Pancreas (tissue), 10 donors: ENCODE results near the gene GPR22. TPM values are rescaled to one million over a fixed set of nuclear protein-coding genes. Genes with fewer than 3 reads are reported as not detected.
A peak's percentile ranks its signal among the peaks of the same experiment; 100 is the strongest.

Experiments
- ATAC-seq, 4 donors: fragments of 200-7000 bp; cut with Tn5 transposase; one replicate each; pipeline versions ENCODE4 v1.8.0 to v1.9.1; 2020; ENCODE audit warnings: mild to moderate bottlenecking in 4 of 4, moderate library complexity in 4 of 4
- DNase-seq, 6 donors: peaks; one replicate each; pipeline ENCODE4 v3.0.0-alpha.2; 2020
- FAIRE-seq: peaks from 2 replicates; lab custom pipeline; 2012; peaks lifted over from hg19 to GRCh38; lab: Jason Lieb, UNC
- H3K27ac ChIP-seq, 4 donors: fragments of 200-600 bp; sonication (generic); 1 replicate in 3 of 4; 2 replicates in 1 of 4; pipeline versions ENCODE4 v1.5.0 to v1.8.0; 2020
- H3K27me3 ChIP-seq, 4 donors: fragments of 200-600 bp; one replicate each; pipeline ENCODE4 v1.8.0; 2021
- H3K36me3 ChIP-seq, 3 donors: fragments of 200-600 bp; sonication (generic) in 1 of 3; one replicate each; pipeline versions ENCODE4 v1.5.0 to v1.8.0; 2020 to 2021
- H3K4me1 ChIP-seq, 3 donors: fragments of 200-600 bp; one replicate each; pipeline ENCODE4 v1.8.0; 2021
- H3K4me3 ChIP-seq, 4 donors: fragments of 200-600 bp; sonication (generic) in 2 of 4; one replicate each; pipeline versions ENCODE4 v1.5.0 to v1.8.0; 2020 to 2021
- H3K9me3 ChIP-seq, 4 donors: fragments of 200-600 bp; one replicate each; pipeline ENCODE4 v1.8.0; 2021
- WGBS, 2 donors: extraction: QIAGEN DNeasy Blood & Tissue Kit; methylation state at CpG; one replicate each; pipeline ENCODE4 v1.1.7; 2013; 5-methylcytosine and 5-hydroxymethylcytosine counted together
- intact Hi-C, 3 donors: fragments of 100-400 bp; cut with DNase I; formaldehyde crosslinking; loops; one replicate each; pipeline versions ENCODE4 v1.11.1 to v1.14.2; 2022
- polyA plus RNA-seq, 2 donors: library from polyadenylated mRNA; stranded (reverse); fragments of 200-250 nt; gene quantifications; one replicate each; pipeline ENCODE4 v1.2.3, GENCODE V29; 2013
- total RNA-seq, 6 donors: library from RNA; stranded (reverse); fragmentation: NEBNext Ultra II Directional in 4 of 6; extraction: Animal tissue kit (Norgen Biotek cat#: 25700) in 4 of 6; gene quantifications; one replicate each; pipeline versions ENCODE4 v1.2.1 to v1.2.4, GENCODE V29; 2021 to 2023
- TF ChIP-seq, protein P1 (sequence below), 4 donors: fragments of 200-600 bp; sonication (generic) in 3 of 4; IDR thresholded peaks; one replicate each; pipeline versions ENCODE4 v1.5.0 to v1.8.0; 2021; ENCODE audit warnings: antibody characterized with exemption in 4 of 4
- donor health status: healthy with polysubstance abuse.
- donor health status: DM: no; HTN: no; CAD: no; lungs with moderate emphysema.
- donor health status: DM: no; HTN: no; CAD: no.
- donor health status: control.
- donor health status: control.
- donor health status: Bipolar disorder and iron deficiency.
- donor health status: DM: yes; HTN: yes; CAD: no.
- donor health status: DM: no; HTN: no; CAD: no.
- donor health status: DM: no; HTN: no; CAD: no.
- donor health status: DM: yes; HTN: yes; CAD: no.

The GPR22 gene
- total and polyA plus RNA-seq, 8 donors: 0.12 TPM; not detected in 7

DNA sequence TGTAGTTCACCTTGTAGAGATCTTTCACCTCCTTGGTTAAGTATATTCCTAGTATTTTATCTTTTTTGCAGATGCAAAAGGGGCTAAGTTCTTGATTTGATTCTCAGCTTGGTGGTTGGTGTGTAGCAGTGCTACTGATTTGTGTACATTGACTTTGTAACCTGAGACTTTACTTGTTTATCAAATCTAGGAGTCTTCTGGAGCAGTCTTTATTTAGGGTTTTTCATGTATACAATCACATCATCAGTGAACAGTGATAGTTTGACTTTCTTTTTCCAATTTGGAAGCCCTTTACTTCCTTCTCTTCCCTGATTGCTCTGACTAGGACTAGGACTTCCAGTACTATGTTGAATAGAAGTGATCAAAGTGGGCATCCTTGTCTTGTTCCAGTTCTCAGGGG is 33.8 kb downstream of the GPR22 start:
- intact Hi-C loops: no loop called here
- H3K36me3 ChIP-seq: no peaks in the 10 kb centered on the region
- H3K4me1 ChIP-seq: peaks cover 13 to 20% (median 14%) of the 10 kb centered on the region in 3 donors
- no peak overlapping the region for H3K4me3 ChIP-seq
- FAIRE-seq (no peak), ATAC-seq (no peak), DNase-seq (no peak)
- H3K27ac ChIP-seq: no peak overlapping the region
- H3K27me3 ChIP-seq: no peaks in the 10 kb centered on the region
- H3K9me3 ChIP-seq: no peaks in the 10 kb centered on the region
- TF ChIP-seq, protein P1, sequence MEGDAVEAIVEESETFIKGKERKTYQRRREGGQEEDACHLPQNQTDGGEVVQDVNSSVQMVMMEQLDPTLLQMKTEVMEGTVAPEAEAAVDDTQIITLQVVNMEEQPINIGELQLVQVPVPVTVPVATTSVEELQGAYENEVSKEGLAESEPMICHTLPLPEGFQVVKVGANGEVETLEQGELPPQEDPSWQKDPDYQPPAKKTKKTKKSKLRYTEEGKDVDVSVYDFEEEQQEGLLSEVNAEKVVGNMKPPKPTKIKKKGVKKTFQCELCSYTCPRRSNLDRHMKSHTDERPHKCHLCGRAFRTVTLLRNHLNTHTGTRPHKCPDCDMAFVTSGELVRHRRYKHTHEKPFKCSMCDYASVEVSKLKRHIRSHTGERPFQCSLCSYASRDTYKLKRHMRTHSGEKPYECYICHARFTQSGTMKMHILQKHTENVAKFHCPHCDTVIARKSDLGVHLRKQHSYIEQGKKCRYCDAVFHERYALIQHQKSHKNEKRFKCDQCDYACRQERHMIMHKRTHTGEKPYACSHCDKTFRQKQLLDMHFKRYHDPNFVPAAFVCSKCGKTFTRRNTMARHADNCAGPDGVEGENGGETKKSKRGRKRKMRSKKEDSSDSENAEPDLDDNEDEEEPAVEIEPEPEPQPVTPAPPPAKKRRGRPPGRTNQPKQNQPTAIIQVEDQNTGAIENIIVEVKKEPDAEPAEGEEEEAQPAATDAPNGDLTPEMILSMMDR (IDR thresholded peaks at IDR 0.05): no peak

DNA sequence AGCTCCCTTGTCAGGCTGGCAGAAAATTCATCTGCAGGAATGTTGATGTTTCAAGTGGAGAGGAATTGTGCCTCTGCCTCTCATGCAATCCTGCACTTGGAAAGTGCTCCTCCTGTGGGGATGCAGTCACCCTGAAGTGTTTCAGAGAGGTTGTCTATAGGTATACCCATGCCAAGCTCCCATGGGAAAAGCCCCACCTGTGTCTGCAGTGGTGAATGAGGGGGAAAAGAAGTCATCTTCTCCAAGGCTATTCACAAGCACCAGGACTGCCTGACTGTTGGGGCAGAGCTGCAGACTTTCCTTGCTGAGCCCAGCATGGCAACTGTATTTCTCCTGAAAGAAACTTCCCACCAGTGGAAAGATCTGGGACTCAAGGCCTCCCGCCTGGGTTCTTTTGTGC is 35.5 kb downstream of the GPR22 start:
- Histone ChIP-seq H3K27me3 (no peaks in the 10 kb centered on the region), H3K4me3 (no peak overlapping the region), H3K36me3 (no peaks in the 10 kb centered on the region), H3K9me3 (no peaks in the 10 kb centered on the region), H3K4me1 (peaks cover 13 to 20% (median 14%) of the 10 kb centered on the region in 3 donors), H3K27ac (peak overlapping the region in 3 of 4 donors; percentile 65 to 90 (median 82))
- ATAC-seq (peak; percentile 36 to 69 (median 58)), DNase-seq (peak in 4 of 6 donors; percentile 61 to 77 (median 68)), FAIRE-seq (no peak)
- intact Hi-C loops: no loop called here
- whole genome bisulfite sequencing, 2 donors: 80 to 87% methylated on average over 1 of the region's 1 CpG
- TF ChIP-seq, protein P1 (IDR thresholded peaks at IDR 0.05): no peak

DNA sequence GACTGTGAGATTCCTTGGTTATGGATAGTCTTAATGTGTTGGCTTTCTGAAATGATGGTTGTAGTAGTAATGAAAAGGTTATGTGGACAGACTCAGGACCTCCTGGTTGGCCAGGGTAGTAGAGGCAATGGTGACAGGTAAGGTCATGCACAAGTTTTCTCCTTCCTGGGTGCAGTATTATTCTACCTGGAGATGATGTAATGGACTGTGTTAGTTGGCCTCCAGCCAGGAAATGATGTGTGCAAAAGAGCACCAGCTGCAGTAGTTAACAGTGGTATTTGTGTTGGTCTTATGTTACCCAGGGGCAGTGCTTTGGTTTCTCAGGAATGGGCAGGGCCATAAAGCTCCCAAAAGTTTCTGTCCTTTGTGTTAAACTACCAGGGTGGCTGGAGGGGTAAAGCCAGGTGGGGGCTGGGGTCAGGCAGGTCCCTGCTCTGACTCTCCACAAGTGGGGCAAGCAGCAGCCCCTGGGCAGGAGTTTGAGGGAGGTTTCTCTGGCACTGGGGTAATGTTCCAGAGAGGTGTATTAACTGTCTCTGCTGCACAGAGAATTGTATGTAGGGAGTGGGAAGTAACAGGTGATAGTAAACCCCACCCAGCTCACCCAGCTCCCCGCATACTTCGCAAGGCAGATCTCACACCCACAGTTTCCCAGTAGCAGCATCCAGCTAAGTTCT is 36.3 kb downstream of the GPR22 start:
- H3K4me3 ChIP-seq: no peak overlapping the region
- DNase-seq: peak in 5 of 6 donors; percentile 38 to 88 (median 78)
- H3K9me3 ChIP-seq: no peaks in the 10 kb centered on the region
- TF ChIP-seq, protein P1 (IDR thresholded peaks at IDR 0.05): no peak
- no peak for FAIRE-seq
- no peaks in the 10 kb centered on the region for H3K36me3 ChIP-seq
- 65 to 83% methylated on average over 2 of the region's 2 CpGs for WGBS, 2 donors
- ATAC-seq: peak; percentile 87 to 95 (median 94)
- H3K27ac ChIP-seq: peak overlapping the region; percentile 65 to 90 (median 78)
- peaks cover 13 to 20% (median 14%) of the 10 kb centered on the region in 3 donors for H3K4me1 ChIP-seq
- H3K27me3 ChIP-seq: no peaks in the 10 kb centered on the region
- intact Hi-C loops: no loop called here

DNA sequence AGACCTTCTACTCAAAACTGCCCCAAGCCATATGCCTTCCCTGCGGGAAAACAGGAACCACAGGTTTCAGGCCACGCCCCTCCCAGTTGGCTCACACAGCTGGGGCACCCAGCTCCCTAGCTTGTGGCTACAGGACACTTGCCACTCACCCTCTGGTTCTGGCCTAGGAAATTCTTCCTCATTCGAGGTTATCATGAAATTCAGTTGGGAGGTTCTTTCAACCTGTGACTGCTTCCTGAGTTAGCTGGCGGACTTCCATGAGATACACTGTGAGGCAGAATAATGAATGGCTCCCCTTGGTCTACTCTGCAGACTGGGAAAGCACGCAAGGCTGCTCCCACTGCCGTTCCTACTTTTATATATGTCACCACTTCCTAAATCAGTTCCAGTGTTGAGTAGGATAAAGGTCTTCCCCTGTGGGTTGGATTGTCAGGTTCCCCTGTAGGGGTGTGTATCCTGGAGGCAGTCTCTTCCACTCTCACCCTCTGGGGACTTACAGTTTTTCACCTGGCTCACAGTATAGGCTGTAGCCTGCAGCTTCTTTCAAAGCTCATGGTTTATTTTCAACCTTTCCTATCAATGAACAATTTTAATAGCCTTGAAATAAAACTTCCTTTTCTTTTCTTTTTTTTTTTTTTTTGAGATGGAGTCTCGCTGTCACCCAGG is 37.0 kb downstream of the GPR22 start:
- Histone ChIP-seq H3K9me3 (no peaks in the 10 kb centered on the region), H3K36me3 (no peaks in the 10 kb centered on the region), H3K4me3 (no peak overlapping the region), H3K27ac (peak overlapping the region; percentile 65 to 90 (median 78)), H3K27me3 (no peaks in the 10 kb centered on the region), H3K4me1 (peaks cover 13 to 20% (median 14%) of the 10 kb centered on the region in 3 donors)
- peak; percentile 83 to 95 (median 88) for ATAC-seq
- TF ChIP-seq, protein P1 (IDR thresholded peaks at IDR 0.05): no peak
- FAIRE-seq: no peak
- 46 to 53% methylated on average over 7 of the region's 7 CpGs for WGBS, 2 donors
- intact Hi-C loops: no loop called here
- peak; percentile 76 to 86 (median 82) for DNase-seq

Other genes starting within 250 kb of the GPR22 start
- gene COG5, start 93.9 kb downstream of the GPR22 start, total RNA-seq: 10 to 100 TPM; 25.2 to 34.7 (median 26.8) TPM
- 1 to 10 TPM; 4.1 to 6.6 TPM for gene COG5, start 93.9 kb downstream of the GPR22 start, polyA plus RNA-seq
- 1 to 10 TPM; 2.1 to 3.5 (median 2.6) TPM for gene DUS4L, start 93.9 kb downstream of the GPR22 start, total RNA-seq
- 1 to 10 TPM; 1.5 to 5.0 TPM for gene DUS4L, start 93.9 kb downstream of the GPR22 start, polyA plus RNA-seq
- 10 to 100 TPM; 15.3 to 27.6 (median 20.3) TPM for gene BCAP29, start 110.2 kb downstream of the GPR22 start, total RNA-seq
- gene BCAP29, start 110.2 kb downstream of the GPR22 start, polyA plus RNA-seq: 10 to 100 TPM; 15.2 to 18.9 TPM
- 1 to 10 TPM in 1 of 6 donors, under 1 TPM in 5; 0.15 to 1.0 (median 0.44) TPM for gene SLC26A4, start 190.8 kb downstream of the GPR22 start, total RNA-seq
- gene SLC26A4, start 190.8 kb downstream of the GPR22 start, polyA plus RNA-seq: 1 to 10 TPM in 1 of 2 donors, under 1 TPM in 1; 0.72 to 2.0 TPM